NOMO-1 treated with dmso at 0.1 percent for 144 hours (cell line): Measurements from ENCODE around the gene RPS6KB2.
"Not testable (repeated sequence)": the region's sequence is repeated elsewhere in the genome, so short reads cannot be mapped to it uniquely, and the experiment has no call there.

ENCODE experiments used
- DNase-seq: peaks from one replicate; lab custom pipeline; 2025; ENCODE audit not compliant: unreplicated experiment; lab: John Stamatoyannopoulos, UW

RPS6KB2 gene

GRCh38 chr11:67397536-67397935 lies 30.8 kb upstream of the RPS6KB2 start:
- no peak for DNase-seq

GRCh38 chr11:67397986-67398660 lies 30.2 kb upstream of the RPS6KB2 start:
- DNase-seq, result no peak

- DNase-seq, result no peak
These were observed 29.4 kb upstream of the RPS6KB2 start for GRCh38 chr11:67398661-67399563.

- no peak for DNase-seq
These were observed 27.9 kb upstream of the RPS6KB2 start for GRCh38 chr11:67400251-67400941.

GRCh38 chr11:67400942-67401494 lies 27.3 kb upstream of the RPS6KB2 start:
- no peak for DNase-seq

- peak; percentile 89 for DNase-seq
These were observed 26.7 kb upstream of the RPS6KB2 start, which contains the start of gene PPP1CA for GRCh38 chr11:67401495-67402191. Gene PPP1CA (minus strand): TSS chr11:67401858. CDS start chr11:67401782, 76 bp downstream.

GRCh38 chr11:67402192-67402839 lies 26.0 kb upstream of the RPS6KB2 start:
- peak; percentile 22 for DNase-seq

- DNase-seq, result not testable (repeated sequence)
These were observed 25.2 kb upstream of the RPS6KB2 start for GRCh38 chr11:67403085-67403484.

GRCh38 chr11:67404515-67405195 lies 23.6 kb upstream of the RPS6KB2 start:
- no peak for DNase-seq

- no peak for DNase-seq
These were observed 23.1 kb upstream of the RPS6KB2 start for GRCh38 chr11:67405196-67405567.

- DNase-seq, result no peak
These were observed 22.5 kb upstream of the RPS6KB2 start for GRCh38 chr11:67405688-67406339.

GRCh38 chr11:67406420-67406968 lies 21.8 kb upstream of the RPS6KB2 start:
- no peak for DNase-seq

- no peak for DNase-seq
These were observed 21.2 kb upstream of the RPS6KB2 start for GRCh38 chr11:67406969-67407687.

GRCh38 chr11:67407688-67408163 lies 20.6 kb upstream of the RPS6KB2 start:
- DNase-seq, result no peak

GRCh38 chr11:67408437-67409200 lies 19.7 kb upstream of the RPS6KB2 start:
- no peak for DNase-seq

- no peak for DNase-seq
These were observed 19.0 kb upstream of the RPS6KB2 start for GRCh38 chr11:67409261-67409666.

- DNase-seq, result no peak
These were observed 18.4 kb upstream of the RPS6KB2 start for GRCh38 chr11:67409781-67410368.
